GM12878 (cell line): ENCODE measurements around the gene NOS1AP. TPM values are rescaled to one million over a fixed set of nuclear protein-coding genes. Genes with fewer than 3 reads are reported as not detected.

Source experiments
- ATAC-seq: fragments of 200-7000 bp; cut with Tn5 transposase; 3 replicates; pipeline ENCODE4 v1.9.1; 2020; ENCODE audit warnings: mild to moderate bottlenecking, moderate library complexity
- BruUV-seq: library from RNA; stranded (reverse); fragments of 400-500 nt; replicated peaks from 2 replicates; lab custom pipeline; 2021; lab: Mats Ljungman, UMichigan
- CTCF ChIA-PET: fragments of 300-600 bp; sonication (Branson Sonifier 250); formaldehyde crosslinking; extraction: SDS; loops from one replicate; lab custom pipeline; 2021; ENCODE audit warnings: inconsistent platforms; lab: Yijun Ruan, JAX
- POLR2A ChIA-PET: fragments of 350-600 bp; formaldehyde crosslinking; extraction: SDS; loops from one replicate; lab custom pipeline; 2021; ENCODE audit warnings: inconsistent platforms; lab: Charles Lee
- RAD21 ChIA-PET: fragments of 300-600 bp; sonication (Branson Sonifier 250); formaldehyde crosslinking; loops from one replicate; lab custom pipeline; 2023; ENCODE audit warnings: antibody characterized with exemption; ENCODE audit not compliant: unreplicated experiment; lab: Charles Lee
- SMC1A ChIA-PET: fragments of 300-600 bp; sonication (Branson Sonifier 250); formaldehyde crosslinking; loops from one replicate; lab custom pipeline; 2023; ENCODE audit not compliant: unreplicated experiment, uncharacterized antibody; lab: Charles Lee
- DNase-seq: peaks from one replicate; pipeline ENCODE4 v3.0.0-alpha.2; 2011; ENCODE audit warnings: low read depth, low spot score
- FAIRE-seq: peaks from 3 replicates; lab custom pipeline; 2011; peaks lifted over from hg19 to GRCh38; lab: Jason Lieb, UNC
- H2AFZ ChIP-seq: 2 replicates; pipeline ENCODE4 v1.6.0; 2011; ENCODE audit warnings: low read depth, low read length, control low read depth; ENCODE audit not compliant: control insufficient read depth
- H3K27ac ChIP-seq: 2 replicates; pipeline ENCODE4 v1.5.1; 2011; ENCODE audit warnings: control low read depth; ENCODE audit not compliant: control insufficient read depth, insufficient read depth
- H3K27me3 ChIP-seq, 2 experiments: replicated peaks in 1 of 2; 2 replicates each; pipeline versions ENCODE4 v1.6.0 to v1.6.1; 2011; ENCODE audit warnings: low read length in 1 of 2; ENCODE audit not compliant: control insufficient read depth in 2 of 2, insufficient read depth in 2 of 2
- H3K36me3 ChIP-seq, 2 experiments: 2 replicates each; pipeline ENCODE4 v1.5.1; 2011; ENCODE audit warnings: low read length in 1 of 2; ENCODE audit not compliant: control insufficient read depth in 2 of 2, insufficient read depth in 2 of 2
- H3K4me1 ChIP-seq: 2 replicates; pipeline ENCODE4 v1.6.1; 2011; ENCODE audit warnings: mild to moderate bottlenecking, low read length, moderate library complexity, mixed read lengths; ENCODE audit not compliant: control insufficient read depth, insufficient read depth
- H3K4me2 ChIP-seq: 2 replicates; pipeline ENCODE4 v1.6.0; 2011; ENCODE audit warnings: control low read depth; ENCODE audit not compliant: control insufficient read depth, insufficient read depth
- H3K4me3 ChIP-seq: fragments of 200-600 bp; sonication (generic); 2 replicates; pipeline ENCODE4 v1.5.1; 2016
- H3K79me2 ChIP-seq: 2 replicates; pipeline ENCODE4 v1.6.0; 2011; ENCODE audit warnings: low read length; ENCODE audit not compliant: control insufficient read depth, insufficient read depth
- H3K9ac ChIP-seq: 2 replicates; pipeline ENCODE4 v1.8.0; 2011; ENCODE audit warnings: low read length, control low read depth, mixed read lengths; ENCODE audit not compliant: control insufficient read depth, insufficient read depth
- H3K9me3 ChIP-seq: replicated peaks from 3 replicates; pipeline ENCODE4 v1.5.1; 2011; ENCODE audit warnings: mild to moderate bottlenecking, low read length; ENCODE audit not compliant: control insufficient read depth, insufficient read depth
- H4K20me1 ChIP-seq: 2 replicates; pipeline ENCODE4 v1.6.0; 2011; ENCODE audit not compliant: control insufficient read depth, insufficient read depth
- BCLAF1 ChIP-seq: fragments of 450-650 bp; IDR thresholded peaks from 2 replicates; pipeline ENCODE4 v1.6.1; 2017; ENCODE audit warnings: antibody characterized with exemption, mild to moderate bottlenecking, moderate library complexity
- CUX1 ChIP-seq: IDR thresholded peaks from 2 replicates; pipeline ENCODE4 v1.6.1; 2012; ENCODE audit warnings: improper control_type of control experiment, low read depth, low read length; ENCODE audit not compliant: insufficient replicate concordance
- ELK1 ChIP-seq: IDR thresholded peaks from 2 replicates; pipeline ENCODE4 v1.6.1; 2012; ENCODE audit warnings: low read depth, low read length, improper control_type of control experiment
- IRF5 ChIP-seq: fragments of 450-650 bp; IDR thresholded peaks from 2 replicates; pipeline ENCODE4 v1.6.1; 2017; ENCODE audit warnings: borderline replicate concordance
- RCOR1 ChIP-seq: conservative IDR thresholded peaks from 2 replicates; pipeline ENCODE4 v1.6.1; 2012; ENCODE audit warnings: low read depth, low read length, improper control_type of control experiment
- WGBS: methylation state at CpG from one replicate; pipeline ENCODE4 v1.1.6; 2016; ENCODE audit warnings: low lambda C conversion rate; ENCODE audit not compliant: insufficient replicate concordance, insufficient coverage; ENCODE audit errors: missing lambda C conversion rate; 5-methylcytosine and 5-hydroxymethylcytosine counted together
- in situ Hi-C: fragments of 300-500 bp; cut with MboI; formaldehyde crosslinking; loops from 9 replicates; pipeline ENCODE4 v1.14.3; 2018; ENCODE audit warnings: mixed read lengths
- intact Hi-C: fragments of 100-400 bp; cut with micrococcal nuclease; formaldehyde crosslinking; loops from one replicate; pipeline ENCODE4 v1.14.2; 2022; ENCODE audit not compliant: unreplicated experiment
- polyA plus RNA-seq, 11 experiments: library from polyadenylated mRNA; depleted of rRNA in 4 of 11; unstranded in 6 of 11; stranded (reverse) in 5 of 11; fragments of >200 nt; fragmentation: Nextera tagmentation in 4 of 11; fragmentation: Illumina TruSeq in 1 of 11; extraction: Ambion mirVana in 4 of 11; extraction: Trizol in 1 of 11; gene quantifications; 1 replicate in 1 of 11; 2 replicates in 10 of 11; pipeline versions ENCODE4 v1.2.1 to v1.2.3, GENCODE V29; 2011 to 2016; ENCODE audit warnings: inconsistent platforms in 2 of 11, missing spikeins in 2 of 11, low read depth in 1 of 11
- total RNA-seq, 4 experiments: library from RNA; depleted of rRNA in 3 of 4; stranded (reverse); fragments of >200 nt in 3 of 4; fragmentation: Illumina TruSeq in 1 of 4; extraction: Trizol in 1 of 4; gene quantifications; 2 replicates each; pipeline versions ENCODE4 v1.2.1 to v1.2.3, GENCODE V29; 2013 to 2021

Gene NOS1AP
- total and polyA plus RNA-seq, 10 of the 15 experiments (the other 5 are each of a cell fraction or from before 2014, with no cell fraction given), result 0.03 to 0.15 TPM; not detected in 8

- no peak for ATAC-seq
- FAIRE-seq, result no peak
- H3K4me3 ChIP-seq, result no peak overlapping the region
- no peak overlapping the region for H3K9ac ChIP-seq
- H3K36me3 ChIP-seq, result no peaks in the 10 kb centered on the region
- H3K4me2 ChIP-seq, result no peak overlapping the region
- H4K20me1 ChIP-seq, result no peaks in the 10 kb centered on the region
- RAD21 ChIA-PET, result no interaction called here
- intact Hi-C loops, result no loop called here
- CTCF ChIA-PET, result interaction anchor here (1.2 kb wide), 1 partner anchor 9 kb away, joined by 3 read pairs; no protein-coding TSS in a partner anchor
- BruUV-seq, result no TSS peak
- H3K4me1 ChIP-seq, result no peaks in the 10 kb centered on the region
- SMC1A ChIA-PET, result interaction anchor here (1.2 kb wide), 1 partner anchor 50 kb away, joined by 3 read pairs; no protein-coding TSS in a partner anchor
- no peaks in the 10 kb centered on the region for H3K79me2 ChIP-seq
- no peak for DNase-seq
- POLR2A ChIA-PET, result no interaction called here
- no peak for TF ChIP-seq IRF5
- no peak for TF ChIP-seq RCOR1
- no peak for TF ChIP-seq CUX1
- no peak for TF ChIP-seq ELK1
- TF ChIP-seq BCLAF1, result no peak
- no peaks in the 10 kb centered on the region; a peak in 1 of 4 replicates for H3K27me3 ChIP-seq
- no peak overlapping the region for H2AFZ ChIP-seq
- WGBS, result 0% methylated on average over 3 of the region's 3 CpGs
- no peaks in the 10 kb centered on the region for H3K9me3 ChIP-seq
- H3K27ac ChIP-seq, result no peak overlapping the region
- in situ Hi-C loops, result no loop called here
Measured at GRCh38 chr1:162193815-162194214, 124.3 kb downstream of the NOS1AP start.
